ENCODE data around the gene ROCK2. TPM values are rescaled to one million over a fixed set of nuclear protein-coding genes. Genes with fewer than 3 reads are reported as not detected.

The ROCK2 gene
- total RNA-seq, 1 donor from 2014 or later = 63.5 TPM

DNA sequence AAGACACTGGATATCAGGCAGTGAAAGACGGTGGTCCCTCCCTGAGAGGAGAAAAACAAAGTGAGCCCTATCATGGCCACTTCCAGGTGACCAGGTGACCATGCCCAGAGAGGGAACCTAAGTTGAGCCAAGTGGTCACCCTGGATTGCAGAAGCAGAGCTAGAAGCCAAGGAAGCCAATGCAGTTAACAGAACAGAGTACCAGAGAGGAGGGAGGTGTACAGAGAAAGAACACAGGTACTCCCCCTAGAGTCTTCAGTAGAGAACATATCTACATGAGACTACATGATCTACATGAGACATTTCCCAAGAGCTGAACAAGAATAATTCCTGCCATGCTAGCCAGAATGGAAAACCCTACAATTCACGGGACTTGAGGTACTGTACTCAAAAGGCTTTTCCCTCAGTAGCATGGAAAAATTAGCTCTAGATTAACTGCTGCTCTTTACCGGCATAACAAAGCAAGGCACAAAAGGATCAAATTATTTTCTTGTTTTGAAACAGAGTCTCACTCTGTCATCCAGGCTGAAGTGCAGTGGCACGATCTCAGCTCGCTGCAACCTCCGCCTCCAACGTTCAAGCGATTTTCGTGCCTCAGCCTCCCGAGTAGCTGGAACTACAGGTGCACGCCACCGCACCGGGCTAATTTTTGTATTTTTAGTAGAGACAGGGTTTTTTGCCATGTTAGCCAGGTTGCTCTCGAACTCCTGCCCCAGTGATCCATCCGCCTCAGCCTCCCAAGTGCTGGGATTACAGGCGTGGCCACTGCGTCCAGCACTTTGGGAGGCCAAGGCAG is 23.5 kb downstream of the ROCK2 start:
- H3K4me1 ChIP-seq = peaks cover 12% of the 10 kb centered on the region
- H3K4me3 ChIP-seq = no peak overlapping the region
- no peaks in the 10 kb centered on the region for H3K9me3 ChIP-seq
- no peaks in the 10 kb centered on the region for H3K27me3 ChIP-seq
- H3K36me3 ChIP-seq = no peaks in the 10 kb centered on the region
- ATAC-seq = no peak
- H3K27ac ChIP-seq = no peak overlapping the region
- intact Hi-C loops (cut with DNase I) = no loop called here
- no peak for DNase-seq
- TF ChIP-seq, protein P1, sequence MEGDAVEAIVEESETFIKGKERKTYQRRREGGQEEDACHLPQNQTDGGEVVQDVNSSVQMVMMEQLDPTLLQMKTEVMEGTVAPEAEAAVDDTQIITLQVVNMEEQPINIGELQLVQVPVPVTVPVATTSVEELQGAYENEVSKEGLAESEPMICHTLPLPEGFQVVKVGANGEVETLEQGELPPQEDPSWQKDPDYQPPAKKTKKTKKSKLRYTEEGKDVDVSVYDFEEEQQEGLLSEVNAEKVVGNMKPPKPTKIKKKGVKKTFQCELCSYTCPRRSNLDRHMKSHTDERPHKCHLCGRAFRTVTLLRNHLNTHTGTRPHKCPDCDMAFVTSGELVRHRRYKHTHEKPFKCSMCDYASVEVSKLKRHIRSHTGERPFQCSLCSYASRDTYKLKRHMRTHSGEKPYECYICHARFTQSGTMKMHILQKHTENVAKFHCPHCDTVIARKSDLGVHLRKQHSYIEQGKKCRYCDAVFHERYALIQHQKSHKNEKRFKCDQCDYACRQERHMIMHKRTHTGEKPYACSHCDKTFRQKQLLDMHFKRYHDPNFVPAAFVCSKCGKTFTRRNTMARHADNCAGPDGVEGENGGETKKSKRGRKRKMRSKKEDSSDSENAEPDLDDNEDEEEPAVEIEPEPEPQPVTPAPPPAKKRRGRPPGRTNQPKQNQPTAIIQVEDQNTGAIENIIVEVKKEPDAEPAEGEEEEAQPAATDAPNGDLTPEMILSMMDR (IDR thresholded peaks at IDR 0.05) = no peak

DNA sequence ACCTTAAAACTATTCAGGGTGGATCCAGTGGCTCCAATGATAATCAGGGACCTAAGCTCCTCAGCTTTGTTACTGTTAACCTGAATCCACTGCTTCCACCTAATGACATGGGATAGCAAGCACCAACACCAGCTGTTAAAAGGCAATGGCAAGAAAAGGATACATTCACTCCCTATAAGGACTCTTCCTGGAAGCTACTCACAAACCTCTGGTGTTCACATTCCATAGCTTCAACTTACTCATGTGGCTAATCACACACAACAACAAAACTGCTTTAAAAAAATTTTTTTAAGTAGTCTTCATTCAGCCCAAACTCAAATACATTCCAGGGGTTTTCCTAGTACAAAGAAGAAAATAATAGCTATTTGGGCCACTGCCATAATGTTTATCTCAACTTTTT is 24.5 kb downstream of the ROCK2 start:
- Histone ChIP-seq H3K36me3 (no peaks in the 10 kb centered on the region), H3K9me3 (no peaks in the 10 kb centered on the region), H3K27me3 (no peaks in the 10 kb centered on the region), H3K4me1 (peaks cover 14% of the 10 kb centered on the region), H3K27ac (no peak overlapping the region), H3K4me3 (no peak overlapping the region)
- DNase-seq = no peak
- TF ChIP-seq, protein P1 (IDR thresholded peaks at IDR 0.05) = no peak
- no peak for ATAC-seq
- intact Hi-C loops (cut with DNase I) = no loop called here

DNA sequence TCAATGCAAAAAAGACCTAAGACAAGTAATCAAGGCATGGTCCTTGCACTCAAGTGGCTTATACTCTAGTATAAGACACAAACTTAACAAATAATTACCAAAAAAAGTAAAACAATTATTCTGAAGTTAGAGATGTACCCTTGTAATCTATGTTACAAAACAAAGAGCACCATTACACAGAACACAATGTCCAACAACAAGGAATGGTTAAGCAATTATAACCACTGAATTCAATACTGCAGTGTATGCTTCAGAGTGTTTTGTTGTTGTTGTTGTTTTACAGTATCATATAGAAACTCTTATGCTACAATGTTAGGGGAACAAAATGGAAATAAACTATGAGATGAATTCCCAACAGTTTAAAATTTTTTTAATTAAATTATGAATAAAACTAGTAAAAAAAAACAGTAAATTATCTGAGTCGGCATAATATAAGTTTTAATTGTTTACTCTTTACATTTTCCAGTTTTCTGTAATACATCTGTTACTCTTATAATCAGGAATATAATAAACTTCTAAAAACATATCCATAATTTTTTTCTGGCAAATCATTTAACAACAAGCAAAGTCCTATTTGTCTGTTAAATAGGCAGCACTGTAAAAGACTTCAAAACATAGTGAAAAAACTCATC is 29.2 kb downstream of the ROCK2 start:
- Histone ChIP-seq H3K4me1 (peaks cover 22% of the 10 kb centered on the region), H3K4me3 (no peak overlapping the region), H3K36me3 (no peaks in the 10 kb centered on the region), H3K27ac (no peak overlapping the region), H3K27me3 (no peaks in the 10 kb centered on the region), H3K9me3 (no peaks in the 10 kb centered on the region)
- intact Hi-C loops (cut with DNase I) = no loop called here
- TF ChIP-seq, protein P1 (IDR thresholded peaks at IDR 0.05) = no peak
- no peak for DNase-seq
- ATAC-seq = no peak

DNA sequence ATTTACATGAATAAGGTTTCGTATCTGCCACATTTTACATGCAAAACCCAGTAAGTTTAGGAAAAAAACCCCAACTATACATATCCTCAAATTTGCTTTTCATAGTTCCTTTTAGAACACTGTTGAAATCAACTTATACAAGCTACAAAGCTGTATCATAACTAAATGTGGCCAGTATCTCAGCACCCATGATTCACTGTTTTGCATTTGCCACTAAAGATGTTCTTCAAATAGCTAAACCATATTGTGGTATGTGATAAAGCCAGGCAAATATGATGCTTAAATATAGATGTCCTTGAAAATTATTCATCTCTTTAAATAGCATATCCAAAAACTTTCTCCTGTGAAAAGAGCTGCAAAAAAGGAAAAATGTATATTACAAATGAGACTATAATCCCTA is 29.9 kb downstream of the ROCK2 start:
- Histone ChIP-seq H3K4me3 (no peak overlapping the region), H3K4me1 (peaks cover 19% of the 10 kb centered on the region), H3K27ac (no peak overlapping the region), H3K36me3 (no peaks in the 10 kb centered on the region), H3K9me3 (no peaks in the 10 kb centered on the region), H3K27me3 (no peaks in the 10 kb centered on the region)
- intact Hi-C loops (cut with DNase I) = no loop called here
- TF ChIP-seq, protein P1 (IDR thresholded peaks at IDR 0.05) = no peak
- no peak for ATAC-seq
- DNase-seq = no peak

DNA sequence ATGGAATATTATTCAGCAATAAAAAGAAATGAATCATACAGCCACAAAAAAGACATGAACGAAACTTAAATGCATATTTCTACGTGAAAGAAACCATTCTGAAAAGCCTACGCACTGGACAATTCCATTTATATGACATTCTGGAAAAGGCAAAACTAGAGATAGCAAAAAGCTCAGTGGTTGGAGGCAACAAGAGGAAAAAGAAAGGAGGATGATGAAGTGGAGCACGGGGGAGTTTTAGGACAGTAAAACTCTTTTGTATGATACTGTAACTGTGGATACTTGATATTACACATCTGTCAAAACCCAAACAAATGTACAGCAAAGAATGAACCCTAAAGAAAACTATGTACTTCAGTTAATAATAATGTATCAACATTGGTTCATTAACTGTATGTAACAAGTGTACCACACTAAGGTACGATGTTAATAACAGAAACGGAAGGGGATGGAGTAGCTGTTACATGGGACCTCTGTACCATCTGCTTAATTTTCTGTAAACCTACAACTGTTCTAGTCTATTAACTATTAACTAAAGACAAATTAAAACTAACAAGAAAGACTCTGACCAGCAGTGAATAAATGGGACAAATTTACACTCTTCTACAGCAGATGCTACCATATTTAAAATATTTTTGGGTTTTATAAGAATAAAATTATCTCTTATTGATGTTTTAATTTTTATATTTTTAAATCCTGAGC is 31.5 kb downstream of the ROCK2 start:
- H3K4me3 ChIP-seq = no peak overlapping the region
- no peaks in the 10 kb centered on the region for H3K9me3 ChIP-seq
- DNase-seq (no peak), ATAC-seq (no peak)
- no peaks in the 10 kb centered on the region for H3K27me3 ChIP-seq
- TF ChIP-seq, protein P1 (IDR thresholded peaks at IDR 0.05) = no peak
- no peak overlapping the region for H3K27ac ChIP-seq
- H3K36me3 ChIP-seq = no peaks in the 10 kb centered on the region
- intact Hi-C loops (cut with DNase I) = no loop called here
- H3K4me1 ChIP-seq = peaks cover 19% of the 10 kb centered on the region
